GM19043 (cell line): ENCODE results near the gene FAM124B.
"Not testable (repeated sequence)": the region's sequence is repeated elsewhere in the genome, so short reads cannot be mapped to it uniquely, and the experiment has no call there.

ENCODE experiments used
- ATAC-seq: cut with Tn5 transposase; IDR thresholded peaks from one replicate; pipeline ENCODE4 v1.9.1; 2021; ENCODE audit warnings: low read depth; ENCODE audit not compliant: unreplicated experiment

The FAM124B gene

DNA sequence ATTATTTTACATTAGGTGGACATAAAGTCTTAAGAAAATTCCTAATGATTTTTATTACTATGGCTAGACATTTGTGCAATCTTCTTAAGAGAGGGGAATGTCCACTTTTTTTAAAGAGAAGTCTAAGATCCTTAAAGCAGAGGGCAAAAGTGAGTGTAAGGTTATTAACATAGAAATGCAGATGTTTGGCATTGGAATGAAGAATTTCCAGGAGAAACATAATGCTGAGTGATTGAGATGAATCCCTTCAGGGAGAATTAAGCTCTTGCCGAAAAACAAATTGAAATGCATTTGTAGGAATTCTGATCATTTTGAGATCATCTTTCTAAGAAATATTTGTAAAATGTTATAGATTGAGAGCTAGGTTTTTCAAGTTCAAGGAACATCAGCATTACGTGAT is 15.0 kb downstream of the FAM124B start:
- ATAC-seq = no peak

DNA sequence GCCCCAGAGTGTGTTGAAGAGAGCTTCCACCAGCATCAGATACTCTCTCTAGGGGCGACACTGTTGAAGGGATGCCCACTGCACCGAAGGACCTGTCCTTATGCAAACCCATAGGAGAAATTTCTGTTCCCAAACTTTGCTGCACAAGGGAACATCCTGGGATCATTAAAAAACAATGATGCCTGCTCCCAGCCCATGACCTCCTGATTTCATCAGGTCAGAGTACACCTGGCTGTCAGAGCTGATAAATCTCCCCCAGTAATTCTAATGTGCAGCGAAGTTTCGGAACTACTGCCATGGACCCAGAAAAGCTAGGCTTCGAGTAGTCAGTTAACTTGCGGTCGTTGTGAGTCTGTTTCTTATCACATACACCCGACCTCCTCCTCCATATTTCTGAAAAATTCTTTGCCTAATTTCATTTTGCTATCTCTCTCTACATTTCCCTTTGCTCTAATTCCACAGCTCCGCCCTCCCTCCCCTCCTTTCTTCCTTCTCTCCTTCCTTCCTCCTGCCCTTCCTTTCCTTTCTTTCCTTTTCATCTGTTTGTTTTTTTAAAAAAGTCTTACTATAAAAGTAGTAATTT is 18.8 kb downstream of the FAM124B start:
- no peak for ATAC-seq

- not testable (repeated sequence) for ATAC-seq
These were observed 19.6 kb downstream of the FAM124B start for GRCh38 chr2:224382280-224382647.

GRCh38 chr2:224381521-224382279 is 20.2 kb downstream of the FAM124B start:
- no peak for ATAC-seq

DNA sequence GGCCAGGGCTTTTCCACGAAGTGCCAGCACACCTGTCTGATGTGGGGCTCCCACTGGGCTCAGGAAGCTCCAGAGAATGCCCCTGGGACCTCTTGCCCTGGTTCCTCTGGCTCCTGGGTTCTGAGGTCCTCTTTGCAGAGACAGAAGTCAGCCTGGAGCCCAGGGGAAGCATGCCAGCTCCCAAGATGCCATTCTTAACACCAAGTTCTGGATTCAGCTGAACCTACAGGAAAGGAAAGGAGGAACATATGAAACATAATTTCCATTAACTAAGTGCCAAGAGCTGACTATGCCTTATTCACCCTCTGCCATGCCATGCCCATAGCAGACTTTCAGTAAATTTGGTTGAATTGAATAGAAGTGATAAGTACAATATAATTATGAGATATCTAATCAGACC is 21.9 kb downstream of the FAM124B start:
- ATAC-seq = no peak

GRCh38 chr2:224379172-224379571 is 22.7 kb downstream of the FAM124B start:
- no peak for ATAC-seq

GRCh38 chr2:224378701-224379097 is 23.2 kb downstream of the FAM124B start:
- no peak for ATAC-seq

- no peak for ATAC-seq
These were observed 23.9 kb downstream of the FAM124B start for GRCh38 chr2:224377751-224378700.

GRCh38 chr2:224372641-224373040 is 29.3 kb downstream of the FAM124B start:
- no peak for ATAC-seq

DNA sequence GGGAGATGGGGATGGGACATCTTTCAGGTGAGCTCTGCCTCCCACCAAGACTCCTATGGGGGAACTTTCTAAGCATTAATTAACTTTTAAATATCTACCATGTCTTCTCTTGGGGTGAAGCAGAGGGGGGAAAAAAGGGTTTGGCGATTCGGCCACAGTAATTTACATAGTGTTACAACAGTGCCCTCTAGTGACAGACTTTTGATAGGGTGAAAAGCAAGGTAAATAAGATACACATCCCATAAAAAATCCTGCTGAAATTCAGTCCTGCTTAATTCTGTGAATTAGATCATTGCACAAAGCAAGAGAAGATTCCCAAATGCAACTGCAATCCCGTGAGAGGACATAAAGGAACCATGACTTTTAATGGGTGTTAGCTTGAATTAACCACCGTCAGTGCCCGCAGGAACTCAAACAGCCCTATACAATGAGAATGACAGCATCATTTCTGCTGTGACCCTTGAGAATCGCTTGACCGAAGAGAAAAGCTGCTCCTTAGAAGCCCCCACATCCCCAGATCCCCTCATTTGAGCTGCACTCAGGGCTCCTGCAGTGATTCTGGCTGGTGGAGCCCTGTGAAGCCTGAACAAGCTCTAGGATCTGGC is 32.8 kb downstream of the FAM124B start:
- ATAC-seq = no peak

DNA sequence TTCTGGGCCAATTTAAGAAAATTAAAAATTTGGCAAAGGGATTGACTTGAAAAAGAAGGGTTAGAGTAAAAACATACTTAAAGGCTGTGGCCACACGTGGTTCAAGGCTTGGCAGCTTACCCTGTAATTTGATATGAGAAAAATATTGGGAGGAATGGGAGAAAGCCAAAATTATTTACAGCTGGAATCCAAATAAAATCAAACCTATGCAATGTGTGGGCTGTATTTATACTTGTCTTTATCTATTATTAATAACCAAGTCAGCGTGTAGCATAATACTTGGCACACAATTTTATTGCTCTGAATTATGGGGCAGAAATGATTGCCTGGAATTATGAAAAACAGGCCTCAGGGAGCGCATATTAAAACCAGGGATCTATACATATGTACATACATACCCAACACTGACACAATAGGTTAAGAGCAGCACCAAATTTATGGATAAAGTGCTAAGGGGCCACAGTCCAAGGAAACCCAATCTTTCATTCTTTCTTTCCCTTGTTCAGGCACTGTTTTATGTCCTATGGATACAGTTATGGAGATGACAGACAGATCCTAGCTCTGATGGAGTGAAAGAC is 35.6 kb downstream of the FAM124B start:
- no peak for ATAC-seq

DNA sequence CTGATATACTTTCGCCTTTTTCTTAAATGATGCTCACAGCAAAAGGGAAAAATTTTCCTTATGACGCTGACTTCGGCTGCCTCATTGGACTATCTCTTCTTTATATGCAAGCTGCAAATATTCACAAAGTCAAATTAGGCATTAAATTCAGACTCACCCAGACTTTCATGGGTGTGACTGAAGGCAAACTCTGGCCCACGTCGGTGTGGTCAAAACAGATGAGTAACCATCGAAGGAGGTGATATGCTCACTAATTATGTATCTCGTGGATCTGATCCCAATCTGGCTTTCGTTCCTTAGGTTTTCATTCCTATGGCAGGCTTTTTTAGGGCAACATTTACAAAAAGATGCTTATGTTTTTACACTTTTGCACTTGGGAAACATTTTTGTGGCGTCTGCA is 36.6 kb downstream of the FAM124B start:
- no peak for ATAC-seq

GRCh38 chr2:224363281-224363680 is 38.6 kb downstream of the FAM124B start:
- no peak for ATAC-seq

DNA sequence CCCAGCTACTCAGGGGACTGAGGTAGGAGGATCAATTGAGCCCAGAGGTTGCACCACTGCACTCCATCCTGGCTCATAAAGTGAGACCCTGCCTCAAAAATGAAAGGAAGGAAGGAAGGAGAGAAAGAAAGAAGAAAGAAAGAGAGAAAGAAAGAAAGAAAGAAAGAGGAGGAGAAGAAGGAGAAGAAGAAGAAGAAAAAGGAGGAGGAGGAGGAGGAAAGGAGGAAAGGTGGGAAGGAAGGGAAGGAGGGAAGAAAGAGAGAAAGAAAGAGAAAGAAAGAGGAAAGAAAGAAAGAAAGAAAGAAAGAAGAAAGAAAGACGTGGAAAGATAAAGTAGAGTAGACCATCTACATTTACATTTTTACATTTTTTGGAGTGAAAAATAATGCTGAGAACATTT is 39.8 kb downstream of the FAM124B start:
- no peak for ATAC-seq

GRCh38 chr2:224360801-224361251 is 41.1 kb downstream of the FAM124B start:
- ATAC-seq = no peak

- ATAC-seq = no peak
These were observed 42.3 kb downstream of the FAM124B start for GRCh38 chr2:224359569-224359968.

GRCh38 chr2:224357098-224357901 is 44.6 kb downstream of the FAM124B start:
- ATAC-seq = peak; percentile 78

DNA sequence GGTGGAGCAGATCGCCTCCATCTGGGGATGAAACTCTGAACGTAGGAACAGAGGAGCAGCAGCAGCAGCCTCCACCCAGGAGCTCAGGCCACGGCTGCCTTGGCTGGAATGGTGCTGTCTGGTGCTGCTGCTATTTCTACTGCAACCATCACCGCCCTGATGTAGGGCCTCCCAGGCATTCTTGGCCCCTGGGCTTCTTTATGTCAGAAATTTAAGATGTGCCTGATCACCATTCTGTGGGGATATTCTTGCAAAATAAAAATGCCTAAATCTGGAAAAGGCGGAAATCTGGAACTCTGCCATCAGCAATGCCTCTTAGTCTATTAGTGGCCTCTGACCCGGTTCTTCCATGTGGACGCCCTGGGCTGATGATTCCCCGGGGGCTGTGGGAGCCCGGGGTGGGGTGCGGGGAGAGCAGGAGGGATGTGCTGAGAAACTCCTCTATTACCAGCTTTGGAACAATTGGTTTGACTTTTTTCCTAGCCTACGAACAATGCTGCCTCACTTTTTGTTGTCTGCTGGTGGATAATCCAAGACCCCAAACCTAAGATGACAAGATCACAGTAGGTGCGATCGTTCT is 47.2 kb downstream of the FAM124B start:
- no peak for ATAC-seq

GRCh38 chr2:224350703-224351102 is 51.2 kb downstream of the FAM124B start:
- no peak for ATAC-seq
